ENCODE measurements around the gene SPACA1. TPM values are rescaled to one million over a fixed set of nuclear protein-coding genes. Genes with fewer than 3 reads are reported as not detected.

SPACA1 gene
- total RNA-seq, 4 donors from 2014 or later, result not detected

DNA sequence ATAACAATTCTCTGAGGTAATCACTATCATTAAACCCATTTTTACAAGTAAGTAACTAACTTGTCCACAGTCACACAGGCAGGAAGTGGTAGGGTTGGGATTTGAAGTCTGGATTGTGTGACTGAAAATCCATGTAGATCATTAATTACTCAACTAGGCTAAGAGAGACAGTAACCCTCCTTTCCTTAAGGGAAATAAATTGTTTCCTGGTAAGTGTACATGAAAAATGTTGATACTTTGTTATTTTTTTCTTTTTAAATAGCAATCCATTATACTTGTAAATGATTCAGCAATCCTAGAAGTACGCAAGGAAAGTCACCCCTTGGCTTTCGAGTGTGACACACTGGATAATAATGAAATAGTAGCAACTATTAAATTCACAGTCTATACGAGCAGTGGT lies 11.6 kb downstream of the SPACA1 start:
- no peak overlapping the region for H3K4me3 ChIP-seq
- TF ChIP-seq POLR2A (IDR thresholded peaks at IDR 0.05) (no peak), EP300 (IDR thresholded peaks at IDR 0.05) (no peak), CTCF (IDR thresholded peaks at IDR 0.05) (no peak), POLR2AphosphoS5 (IDR thresholded peaks at IDR 0.05) (no peak)
- no peak overlapping the region for H3K27ac ChIP-seq
- 83% methylated on average over 3 of the region's 3 CpGs for WGBS
- no peaks in the 10 kb centered on the region for H3K4me1 ChIP-seq
- no peak for DNase-seq (ENCODE audit: low spot score in 2 of 2)
- no peaks in the 10 kb centered on the region for H3K9me3 ChIP-seq
- no peaks in the 10 kb centered on the region for H3K27me3 ChIP-seq
- no peaks in the 10 kb centered on the region for H3K36me3 ChIP-seq

DNA sequence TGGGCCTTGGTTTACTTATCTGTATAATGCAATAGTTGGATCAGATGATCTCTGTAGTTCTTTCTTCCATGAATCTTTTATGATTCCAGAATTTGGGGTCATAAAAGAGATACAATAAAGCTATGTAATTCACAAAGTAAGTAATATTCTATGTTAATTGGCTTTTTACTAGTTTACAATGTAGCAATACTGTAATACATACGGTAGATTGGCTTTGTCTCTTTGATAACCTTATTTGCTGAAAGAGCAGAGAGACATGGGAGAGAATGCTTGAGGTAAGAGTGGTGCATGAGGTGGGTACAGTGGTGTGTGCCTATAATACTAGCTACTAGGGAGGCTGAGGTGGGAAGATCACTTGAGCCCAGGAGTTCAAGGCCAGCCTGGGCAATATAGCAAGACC lies 14.7 kb downstream of the SPACA1 start:
- no peaks in the 10 kb centered on the region for H3K36me3 ChIP-seq
- no peak overlapping the region for H3K27ac ChIP-seq
- no peaks in the 10 kb centered on the region for H3K9me3 ChIP-seq
- H3K27me3 ChIP-seq, result no peaks in the 10 kb centered on the region
- TF ChIP-seq CTCF (IDR thresholded peaks at IDR 0.05) (no peak), POLR2A (IDR thresholded peaks at IDR 0.05) (no peak), EP300 (IDR thresholded peaks at IDR 0.05) (no peak), POLR2AphosphoS5 (IDR thresholded peaks at IDR 0.05) (no peak)
- H3K4me3 ChIP-seq, result no peak overlapping the region
- DNase-seq (ENCODE audit: low spot score in 2 of 2), result no peak
- no peaks in the 10 kb centered on the region for H3K4me1 ChIP-seq
- WGBS, result 92% methylated on average over 1 of the region's 1 CpG

DNA sequence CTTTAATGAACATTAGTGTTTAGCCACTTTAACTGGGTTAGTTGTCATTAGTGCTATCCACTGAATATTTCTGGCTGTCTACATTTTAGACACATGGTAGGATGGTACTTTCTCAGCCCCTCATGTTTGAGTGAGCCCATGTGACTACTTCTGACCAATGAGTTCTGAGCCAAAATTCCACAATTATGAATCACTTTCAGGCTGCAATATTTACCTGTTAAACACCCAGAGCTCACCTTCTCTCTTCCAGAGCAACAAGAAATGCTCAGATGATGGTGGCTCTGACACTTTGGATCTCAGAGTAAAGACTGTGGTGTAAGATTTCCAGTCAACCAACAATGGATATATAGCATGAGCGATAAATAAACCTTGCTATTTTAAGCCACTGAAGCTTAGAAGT lies 24.8 kb downstream of the SPACA1 start:
- Histone ChIP-seq H3K27ac (no peak overlapping the region), H3K27me3 (no peaks in the 10 kb centered on the region), H3K4me1 (no peaks in the 10 kb centered on the region), H3K4me3 (no peak overlapping the region), H3K36me3 (no peaks in the 10 kb centered on the region), H3K9me3 (no peaks in the 10 kb centered on the region)
- no peak for TF ChIP-seq POLR2AphosphoS5 (IDR thresholded peaks at IDR 0.05)
- no peak for TF ChIP-seq CTCF (IDR thresholded peaks at IDR 0.05)
- TF ChIP-seq POLR2A (IDR thresholded peaks at IDR 0.05), result no peak
- no peak for TF ChIP-seq EP300 (IDR thresholded peaks at IDR 0.05)
- no peak for DNase-seq (ENCODE audit: low spot score in 2 of 2)
- WGBS, result 92% methylated on average over 1 of the region's 1 CpG

- no peak overlapping the region for H3K27ac ChIP-seq
- H3K27me3 ChIP-seq, result no peaks in the 10 kb centered on the region
- 50% methylated on average over 1 of the region's 1 CpG for WGBS
- H3K4me3 ChIP-seq, result no peak overlapping the region
- H3K9me3 ChIP-seq, result no peaks in the 10 kb centered on the region
- TF ChIP-seq POLR2AphosphoS5 (IDR thresholded peaks at IDR 0.05) (no peak), POLR2A (IDR thresholded peaks at IDR 0.05) (no peak), EP300 (IDR thresholded peaks at IDR 0.05) (no peak), CTCF (IDR thresholded peaks at IDR 0.05) (no peak)
- no peaks in the 10 kb centered on the region for H3K36me3 ChIP-seq
- H3K4me1 ChIP-seq, result no peaks in the 10 kb centered on the region
- DNase-seq (ENCODE audit: low spot score in 2 of 2), result no peak
Observed at GRCh38 chr6:88074791-88075190, 27.1 kb downstream of the SPACA1 start.

DNA sequence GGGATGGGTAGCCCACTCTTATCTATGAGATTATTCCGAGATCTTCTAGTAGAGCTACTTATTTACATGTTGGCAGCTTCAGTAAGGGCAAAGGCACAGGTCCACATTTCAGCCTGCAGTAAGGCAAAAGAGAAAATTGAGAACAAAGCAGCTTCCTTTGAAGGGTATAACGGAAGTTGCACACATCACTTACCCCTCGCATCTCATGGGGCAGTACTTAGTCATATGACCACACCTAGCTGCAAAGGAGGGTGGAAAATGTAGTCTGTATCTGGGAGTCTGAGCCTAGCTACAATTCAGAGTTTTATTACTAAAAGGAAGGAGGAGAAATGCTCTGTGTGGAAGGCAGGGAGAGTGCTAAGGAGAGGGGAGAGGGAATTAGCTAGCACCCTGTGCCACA lies 29.7 kb downstream of the SPACA1 start:
- no peak for DNase-seq (ENCODE audit: low spot score in 2 of 2)
- WGBS, result 82% methylated on average over 3 of the region's 3 CpGs
- H3K4me1 ChIP-seq, result no peaks in the 10 kb centered on the region
- no peaks in the 10 kb centered on the region for H3K9me3 ChIP-seq
- no peaks in the 10 kb centered on the region for H3K36me3 ChIP-seq
- no peak overlapping the region for H3K27ac ChIP-seq
- H3K4me3 ChIP-seq, result no peak overlapping the region
- TF ChIP-seq CTCF (IDR thresholded peaks at IDR 0.05) (no peak), POLR2AphosphoS5 (IDR thresholded peaks at IDR 0.05) (no peak), EP300 (IDR thresholded peaks at IDR 0.05) (no peak), POLR2A (IDR thresholded peaks at IDR 0.05) (no peak)
- no peaks in the 10 kb centered on the region for H3K27me3 ChIP-seq

All from suprapubic skin (tissue), 4 donors.